ENCODE results near the gene FAXDC2. TPM values are rescaled to one million over a fixed set of nuclear protein-coding genes. Genes with fewer than 3 reads are reported as not detected.
A peak's percentile ranks its signal among the peaks of the same experiment; 100 is the strongest.

The FAXDC2 gene
- total and polyA plus RNA-seq, 2 of the 13 experiments (the other 11 are each of a cell fraction or from before 2014, with no cell fraction given) = 4.7 to 58.8 TPM

DNA sequence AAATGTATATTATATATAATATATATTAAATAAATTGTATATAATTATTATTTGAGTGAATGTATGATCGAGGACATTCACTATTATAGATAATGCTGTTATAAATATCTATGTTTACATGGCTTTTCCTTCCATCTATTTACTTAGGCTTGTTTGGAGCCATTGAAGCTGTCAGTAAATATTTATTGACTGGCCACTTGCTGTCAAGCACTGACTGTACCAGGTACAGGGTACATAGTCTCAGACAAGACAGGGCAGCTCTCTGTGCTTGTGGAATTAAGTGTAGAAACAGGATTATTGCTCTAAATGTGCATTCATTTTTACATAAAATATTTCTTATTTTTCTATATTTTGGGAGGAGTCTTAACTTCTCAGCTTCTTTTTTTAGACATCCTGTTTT lies 16.4 kb downstream of the FAXDC2 start (continued):
- TF ChIP-seq, protein P1, sequence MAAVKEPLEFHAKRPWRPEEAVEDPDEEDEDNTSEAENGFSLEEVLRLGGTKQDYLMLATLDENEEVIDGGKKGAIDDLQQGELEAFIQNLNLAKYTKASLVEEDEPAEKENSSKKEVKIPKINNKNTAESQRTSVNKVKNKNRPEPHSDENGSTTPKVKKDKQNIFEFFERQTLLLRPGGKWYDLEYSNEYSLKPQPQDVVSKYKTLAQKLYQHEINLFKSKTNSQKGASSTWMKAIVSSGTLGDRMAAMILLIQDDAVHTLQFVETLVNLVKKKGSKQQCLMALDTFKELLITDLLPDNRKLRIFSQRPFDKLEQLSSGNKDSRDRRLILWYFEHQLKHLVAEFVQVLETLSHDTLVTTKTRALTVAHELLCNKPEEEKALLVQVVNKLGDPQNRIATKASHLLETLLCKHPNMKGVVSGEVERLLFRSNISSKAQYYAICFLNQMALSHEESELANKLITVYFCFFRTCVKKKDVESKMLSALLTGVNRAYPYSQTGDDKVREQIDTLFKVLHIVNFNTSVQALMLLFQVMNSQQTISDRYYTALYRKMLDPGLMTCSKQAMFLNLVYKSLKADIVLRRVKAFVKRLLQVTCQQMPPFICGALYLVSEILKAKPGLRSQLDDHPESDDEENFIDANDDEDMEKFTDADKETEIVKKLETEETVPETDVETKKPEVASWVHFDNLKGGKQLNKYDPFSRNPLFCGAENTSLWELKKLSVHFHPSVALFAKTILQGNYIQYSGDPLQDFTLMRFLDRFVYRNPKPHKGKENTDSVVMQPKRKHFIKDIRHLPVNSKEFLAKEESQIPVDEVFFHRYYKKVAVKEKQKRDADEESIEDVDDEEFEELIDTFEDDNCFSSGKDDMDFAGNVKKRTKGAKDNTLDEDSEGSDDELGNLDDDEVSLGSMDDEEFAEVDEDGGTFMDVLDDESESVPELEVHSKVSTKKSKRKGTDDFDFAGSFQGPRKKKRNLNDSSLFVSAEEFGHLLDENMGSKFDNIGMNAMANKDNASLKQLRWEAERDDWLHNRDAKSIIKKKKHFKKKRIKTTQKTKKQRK (IDR thresholded peaks at IDR 0.05; ENCODE audit: low read length) = no peak
- TF ChIP-seq, protein P2, sequence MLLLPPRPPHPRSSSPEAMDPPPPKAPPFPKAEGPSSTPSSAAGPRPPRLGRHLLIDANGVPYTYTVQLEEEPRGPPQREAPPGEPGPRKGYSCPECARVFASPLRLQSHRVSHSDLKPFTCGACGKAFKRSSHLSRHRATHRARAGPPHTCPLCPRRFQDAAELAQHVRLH (CRISPR knock-in tag; IDR thresholded peaks at IDR 0.05; ENCODE audit: borderline replicate concordance, low read depth) = no peak
- TF ChIP-seq KAT2B (IDR thresholded peaks at IDR 0.05; ENCODE audit: borderline replicate concordance, low read depth, low read length) = no peak
- TF ChIP-seq FOXO1 (CRISPR knock-in tag; IDR thresholded peaks at IDR 0.05) = peak; percentile 83; the same call in 1 of the 2 replicates
- TF ChIP-seq, protein P3, sequence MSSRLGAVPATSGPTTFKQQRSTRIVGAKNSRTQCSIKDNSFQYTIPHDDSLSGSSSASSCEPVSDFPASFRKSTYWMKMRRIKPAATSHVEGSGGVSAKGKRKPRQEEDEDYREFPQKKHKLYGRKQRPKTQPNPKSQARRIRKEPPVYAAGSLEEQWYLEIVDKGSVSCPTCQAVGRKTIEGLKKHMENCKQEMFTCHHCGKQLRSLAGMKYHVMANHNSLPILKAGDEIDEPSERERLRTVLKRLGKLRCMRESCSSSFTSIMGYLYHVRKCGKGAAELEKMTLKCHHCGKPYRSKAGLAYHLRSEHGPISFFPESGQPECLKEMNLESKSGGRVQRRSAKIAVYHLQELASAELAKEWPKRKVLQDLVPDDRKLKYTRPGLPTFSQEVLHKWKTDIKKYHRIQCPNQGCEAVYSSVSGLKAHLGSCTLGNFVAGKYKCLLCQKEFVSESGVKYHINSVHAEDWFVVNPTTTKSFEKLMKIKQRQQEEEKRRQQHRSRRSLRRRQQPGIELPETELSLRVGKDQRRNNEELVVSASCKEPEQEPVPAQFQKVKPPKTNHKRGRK (CRISPR knock-in tag; IDR thresholded peaks at IDR 0.05) = no peak
- no peak for TF ChIP-seq SNRNP70 (IDR thresholded peaks at IDR 0.05; ENCODE audit: low read depth, low read length)
- TF ChIP-seq, protein P4, sequence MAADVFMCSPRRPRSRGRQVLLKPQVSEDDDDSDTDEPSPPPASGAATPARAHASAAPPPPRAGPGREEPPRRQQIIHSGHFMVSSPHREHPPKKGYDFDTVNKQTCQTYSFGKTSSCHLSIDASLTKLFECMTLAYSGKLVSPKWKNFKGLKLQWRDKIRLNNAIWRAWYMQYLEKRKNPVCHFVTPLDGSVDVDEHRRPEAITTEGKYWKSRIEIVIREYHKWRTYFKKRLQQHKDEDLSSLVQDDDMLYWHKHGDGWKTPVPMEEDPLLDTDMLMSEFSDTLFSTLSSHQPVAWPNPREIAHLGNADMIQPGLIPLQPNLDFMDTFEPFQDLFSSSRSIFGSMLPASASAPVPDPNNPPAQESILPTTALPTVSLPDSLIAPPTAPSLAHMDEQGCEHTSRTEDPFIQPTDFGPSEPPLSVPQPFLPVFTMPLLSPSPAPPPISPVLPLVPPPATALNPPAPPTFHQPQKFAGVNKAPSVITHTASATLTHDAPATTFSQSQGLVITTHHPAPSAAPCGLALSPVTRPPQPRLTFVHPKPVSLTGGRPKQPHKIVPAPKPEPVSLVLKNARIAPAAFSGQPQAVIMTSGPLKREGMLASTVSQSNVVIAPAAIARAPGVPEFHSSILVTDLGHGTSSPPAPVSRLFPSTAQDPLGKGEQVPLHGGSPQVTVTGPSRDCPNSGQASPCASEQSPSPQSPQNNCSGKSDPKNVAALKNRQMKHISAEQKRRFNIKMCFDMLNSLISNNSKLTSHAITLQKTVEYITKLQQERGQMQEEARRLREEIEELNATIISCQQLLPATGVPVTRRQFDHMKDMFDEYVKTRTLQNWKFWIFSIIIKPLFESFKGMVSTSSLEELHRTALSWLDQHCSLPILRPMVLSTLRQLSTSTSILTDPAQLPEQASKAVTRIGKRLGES (CRISPR knock-in tag; IDR thresholded peaks at IDR 0.05; ENCODE audit: borderline replicate concordance) = no peak
- TF ChIP-seq, protein P5, sequence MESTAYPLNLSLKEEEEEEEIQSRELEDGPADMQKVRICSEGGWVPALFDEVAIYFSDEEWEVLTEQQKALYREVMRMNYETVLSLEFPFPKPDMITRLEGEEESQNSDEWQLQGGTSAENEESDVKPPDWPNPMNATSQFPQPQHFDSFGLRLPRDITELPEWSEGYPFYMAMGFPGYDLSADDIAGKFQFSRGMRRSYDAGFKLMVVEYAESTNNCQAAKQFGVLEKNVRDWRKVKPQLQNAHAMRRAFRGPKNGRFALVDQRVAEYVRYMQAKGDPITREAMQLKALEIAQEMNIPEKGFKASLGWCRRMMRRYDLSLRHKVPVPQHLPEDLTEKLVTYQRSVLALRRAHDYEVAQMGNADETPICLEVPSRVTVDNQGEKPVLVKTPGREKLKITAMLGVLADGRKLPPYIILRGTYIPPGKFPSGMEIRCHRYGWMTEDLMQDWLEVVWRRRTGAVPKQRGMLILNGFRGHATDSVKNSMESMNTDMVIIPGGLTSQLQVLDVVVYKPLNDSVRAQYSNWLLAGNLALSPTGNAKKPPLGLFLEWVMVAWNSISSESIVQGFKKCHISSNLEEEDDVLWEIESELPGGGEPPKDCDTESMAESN (CRISPR knock-in tag; conservative IDR thresholded peaks at IDR 0.05) = no peak
- no peak for TF ChIP-seq ZMYM2 (CRISPR knock-in tag; IDR thresholded peaks at IDR 0.05)
- no peak for TF ChIP-seq ZNF850 (CRISPR knock-in tag; conservative IDR thresholded peaks at IDR 0.05)
- no peak for TF ChIP-seq REL (CRISPR knock-in tag; conservative IDR thresholded peaks at IDR 0.05)
- TF ChIP-seq ZNF577 (CRISPR knock-in tag; IDR thresholded peaks at IDR 0.05; ENCODE audit: borderline replicate concordance, low read depth) = no peak
- peak; percentile 57; the same call in 1 of the 2 replicates for TF ChIP-seq NR2F2 (IDR thresholded peaks at IDR 0.05; ENCODE audit: borderline replicate concordance, low read depth)
- no peak for TF ChIP-seq MAFF (IDR thresholded peaks at IDR 0.05; ENCODE audit: low read depth, low read length)
- TF ChIP-seq ZSCAN31 (CRISPR knock-in tag; IDR thresholded peaks at IDR 0.05; ENCODE audit: low read depth) = no peak
- TF ChIP-seq TCF7L2 (IDR thresholded peaks at IDR 0.05; ENCODE audit: low read depth, low read length) = no peak
- 0 out of 2 replicates have a peak, but pooled peaks have one; percentile 7 for TF ChIP-seq ZSCAN29 (CRISPR knock-in tag; conservative IDR thresholded peaks at IDR 0.05)
- TF ChIP-seq, protein P6, sequence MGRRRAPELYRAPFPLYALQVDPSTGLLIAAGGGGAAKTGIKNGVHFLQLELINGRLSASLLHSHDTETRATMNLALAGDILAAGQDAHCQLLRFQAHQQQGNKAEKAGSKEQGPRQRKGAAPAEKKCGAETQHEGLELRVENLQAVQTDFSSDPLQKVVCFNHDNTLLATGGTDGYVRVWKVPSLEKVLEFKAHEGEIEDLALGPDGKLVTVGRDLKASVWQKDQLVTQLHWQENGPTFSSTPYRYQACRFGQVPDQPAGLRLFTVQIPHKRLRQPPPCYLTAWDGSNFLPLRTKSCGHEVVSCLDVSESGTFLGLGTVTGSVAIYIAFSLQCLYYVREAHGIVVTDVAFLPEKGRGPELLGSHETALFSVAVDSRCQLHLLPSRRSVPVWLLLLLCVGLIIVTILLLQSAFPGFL (CRISPR knock-in tag; IDR thresholded peaks at IDR 0.05) = no peak
- TF ChIP-seq MED13 (CRISPR knock-in tag; IDR thresholded peaks at IDR 0.05) = no peak
- no peak for TF ChIP-seq ZC3H4 (CRISPR knock-in tag; IDR thresholded peaks at IDR 0.05; ENCODE audit: borderline replicate concordance)

All from HepG2 (cell line).